GM23248 (cell line): Measurements from ENCODE around the gene IGF2BP3. TPM values are rescaled to one million over a fixed set of nuclear protein-coding genes. Genes with fewer than 3 reads are reported as not detected.

Source experiments
- DNase-seq: peaks from one replicate; pipeline ENCODE4 v3.0.0-alpha.2; 2015
- H2AFZ ChIP-seq: fragments of 200-600 bp; sonication (generic); 2 replicates; pipeline ENCODE4 v1.6.1; 2016; ENCODE audit warnings: antibody characterized with exemption
- H3F3A ChIP-seq: fragments of 200-600 bp; sonication (generic); 2 replicates; pipeline ENCODE4 v1.6.1; 2016; ENCODE audit warnings: mild to moderate bottlenecking, antibody characterized with exemption, mixed run types; ENCODE audit not compliant: insufficient read depth
- H3K27ac ChIP-seq: fragments of 200-600 bp; sonication (generic); 2 replicates; pipeline ENCODE4 v1.5.1; 2016; ENCODE audit warnings: mild to moderate bottlenecking
- H3K27me3 ChIP-seq: fragments of 200-600 bp; sonication (generic); replicated peaks from 2 replicates; pipeline ENCODE4 v1.6.1; 2016; ENCODE audit warnings: mild to moderate bottlenecking; ENCODE audit not compliant: insufficient read depth
- H3K36me3 ChIP-seq: fragments of 200-600 bp; sonication (generic); 2 replicates; pipeline ENCODE4 v1.6.1; 2016; ENCODE audit warnings: low read depth, mild to moderate bottlenecking
- H3K4me1 ChIP-seq: fragments of 200-600 bp; sonication (generic); 2 replicates; pipeline ENCODE4 v1.6.1; 2016; ENCODE audit warnings: mild to moderate bottlenecking; ENCODE audit not compliant: insufficient read depth
- H3K4me2 ChIP-seq: fragments of 200-600 bp; sonication (generic); one replicate; pipeline ENCODE4 v1.6.1; 2016; ENCODE audit warnings: mild to moderate bottlenecking; ENCODE audit not compliant: unreplicated experiment
- H3K4me3 ChIP-seq: fragments of 200-600 bp; sonication (generic); 2 replicates; pipeline ENCODE4 v1.5.1; 2016; ENCODE audit warnings: mild to moderate bottlenecking
- H3K79me2 ChIP-seq: fragments of 200-600 bp; sonication (generic); 2 replicates; pipeline ENCODE4 v1.6.1; 2016; ENCODE audit warnings: mild to moderate bottlenecking; ENCODE audit not compliant: insufficient read depth
- H3K9ac ChIP-seq: fragments of 200-600 bp; sonication (generic); 2 replicates; pipeline ENCODE4 v1.6.1; 2016; ENCODE audit warnings: mild to moderate bottlenecking
- H3K9me2 ChIP-seq: fragments of 200-600 bp; sonication (generic); 2 replicates; pipeline ENCODE4 v1.6.1; 2016; ENCODE audit warnings: mixed run types, mild to moderate bottlenecking, moderate library complexity; ENCODE audit not compliant: insufficient read depth
- H3K9me3 ChIP-seq: fragments of 200-600 bp; sonication (generic); one replicate; pipeline ENCODE4 v1.6.1; 2017; ENCODE audit warnings: low read depth
- H4K20me1 ChIP-seq: fragments of 200-600 bp; sonication (generic); 2 replicates; pipeline ENCODE4 v1.6.0; 2016; ENCODE audit not compliant: insufficient read depth
- EZH2 ChIP-seq: fragments of 200-600 bp; sonication (generic); IDR thresholded peaks from 2 replicates; pipeline ENCODE4 v1.6.1; 2018; ENCODE audit warnings: antibody characterized with exemption, mild to moderate bottlenecking; ENCODE audit not compliant: insufficient read depth, poor library complexity, severe bottlenecking
- EZH2phosphoT487 ChIP-seq: fragments of 200-600 bp; sonication (generic); IDR thresholded peaks from 2 replicates; pipeline ENCODE4 v1.6.1; 2018; ENCODE audit warnings: antibody characterized with exemption, moderate library complexity, mild to moderate bottlenecking, low read depth; ENCODE audit not compliant: insufficient read depth
- WGBS, 2 experiments: methylation state at CpG; one replicate each; pipeline ENCODE4 v1.1.6; 2015 to 2017; ENCODE audit warnings: low lambda C conversion rate in 2 of 2, low coverage in 1 of 2; ENCODE audit errors: missing lambda C conversion rate in 2 of 2; 5-methylcytosine and 5-hydroxymethylcytosine counted together
- in situ Hi-C: fragments of 300-500 bp; cut with MboI; formaldehyde crosslinking; loops from 2 replicates; pipeline ENCODE4 v1.15.0; 2020
- polyA plus RNA-seq: library from polyadenylated mRNA; unstranded; fragments of >200 nt; fragmentation: Nextera tagmentation; extraction: Ambion mirVana; gene quantifications from 2 replicates; pipeline ENCODE4 v1.2.1, GENCODE V29; 2016
- total RNA-seq: library from RNA; depleted of rRNA; stranded (reverse); fragments of >200 nt; shearing (Covaris generic); gene quantifications from 2 replicates; pipeline ENCODE4 v1.2.3, GENCODE V29; 2014

Gene IGF2BP3
- total and polyA plus RNA-seq, 2 experiments from 2014 or later: 7.6 to 18.2 TPM

DNA sequence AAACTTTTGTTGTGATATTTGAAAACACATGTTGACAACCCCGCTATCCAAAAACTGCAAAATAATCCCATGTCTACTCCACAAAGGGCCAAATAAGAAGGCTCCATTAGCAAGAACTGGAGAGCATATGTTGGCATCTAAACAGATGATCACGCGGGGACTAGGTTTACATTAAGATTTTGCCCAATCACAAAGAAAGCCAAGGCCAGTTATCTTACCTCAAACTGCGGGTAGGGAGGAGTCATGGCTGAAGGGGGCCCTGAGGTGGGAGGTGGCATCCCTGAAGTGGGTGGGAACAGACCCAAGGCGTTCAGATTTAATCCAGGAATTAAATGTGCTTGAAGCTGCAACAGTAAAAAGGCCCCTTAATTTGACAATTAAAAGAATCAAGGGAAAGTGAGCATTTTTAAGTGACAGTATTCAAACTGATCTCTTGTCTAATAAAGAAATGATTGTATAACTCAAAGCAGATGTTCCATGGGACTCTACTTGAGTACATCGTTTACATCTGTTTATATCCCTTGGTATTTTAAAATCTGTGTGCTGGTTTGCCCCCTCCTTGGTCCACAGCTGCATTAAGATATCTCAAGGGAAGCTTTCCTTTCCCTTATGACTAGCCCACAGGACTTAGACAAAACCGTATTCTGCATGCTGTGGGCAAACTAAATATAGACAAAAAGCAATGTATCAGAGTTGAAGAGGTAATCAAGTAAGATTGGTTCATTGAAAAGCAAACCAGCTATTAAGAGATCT, 128.3 kb downstream of the IGF2BP3 start:
- Histone ChIP-seq H3K36me3 (peaks cover 37% of the 10 kb centered on the region; the same call in 1 of the 2 replicates), H3F3A (peaks cover 20% of the 10 kb centered on the region), H3K4me1 (peaks cover 17% of the 10 kb centered on the region), H3K9me2 (no peaks in the 10 kb centered on the region), H2AFZ (no peak overlapping the region), H4K20me1 (no peaks in the 10 kb centered on the region), H3K27me3 (no peaks in the 10 kb centered on the region), H3K79me2 (peaks cover 11% of the 10 kb centered on the region; the same call in 1 of the 2 replicates), H3K9me3 (no peaks in the 10 kb centered on the region), H3K27ac (no peak overlapping the region), H3K9ac (no peak overlapping the region), H3K4me3 (no peak overlapping the region), H3K4me2 (no peak overlapping the region)
- TF ChIP-seq EZH2: no peak
- TF ChIP-seq EZH2phosphoT487: no peak
- in situ Hi-C loops: no loop called here
- 76 to 86% methylated on average over 7 of the region's 7 CpGs for WGBS, 2 experiments
- DNase-seq: no peak

DNA sequence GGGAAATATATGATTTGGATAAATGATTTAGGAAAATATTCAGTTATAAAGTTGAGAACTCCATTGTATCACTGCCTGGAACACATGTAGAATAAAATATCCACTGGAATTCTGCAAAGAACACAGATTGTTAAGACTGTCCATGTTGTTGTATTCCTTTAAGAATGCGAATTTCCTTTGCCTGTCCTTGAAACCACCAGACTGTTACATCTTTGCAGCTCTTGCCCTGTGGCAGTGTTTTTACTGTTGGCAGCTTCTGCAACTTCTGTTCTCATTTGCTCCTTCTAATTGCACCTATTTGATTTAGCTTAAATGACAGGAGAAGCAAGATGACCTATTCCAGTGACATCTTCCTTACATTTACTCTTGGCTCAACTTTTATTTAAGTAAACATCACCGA, 131.4 kb downstream of the IGF2BP3 start:
- DNase-seq: no peak
- in situ Hi-C loops: no loop called here
- Histone ChIP-seq H3K27me3 (no peaks in the 10 kb centered on the region), H3K27ac (no peak overlapping the region), H3K4me1 (peaks cover 25% of the 10 kb centered on the region), H3K4me3 (no peak overlapping the region), H3K9ac (no peak overlapping the region), H3K9me2 (no peaks in the 10 kb centered on the region), H3F3A (peaks cover 22% of the 10 kb centered on the region), H3K36me3 (peaks cover 28% of the 10 kb centered on the region; the same call in 1 of the 2 replicates), H3K9me3 (no peaks in the 10 kb centered on the region), H2AFZ (no peak overlapping the region), H3K79me2 (no peaks in the 10 kb centered on the region), H4K20me1 (no peaks in the 10 kb centered on the region), H3K4me2 (no peak overlapping the region)
- TF ChIP-seq EZH2 (no peak), EZH2phosphoT487 (no peak)
- 93 to 98% methylated on average over 2 of the region's 2 CpGs for WGBS, 2 experiments

DNA sequence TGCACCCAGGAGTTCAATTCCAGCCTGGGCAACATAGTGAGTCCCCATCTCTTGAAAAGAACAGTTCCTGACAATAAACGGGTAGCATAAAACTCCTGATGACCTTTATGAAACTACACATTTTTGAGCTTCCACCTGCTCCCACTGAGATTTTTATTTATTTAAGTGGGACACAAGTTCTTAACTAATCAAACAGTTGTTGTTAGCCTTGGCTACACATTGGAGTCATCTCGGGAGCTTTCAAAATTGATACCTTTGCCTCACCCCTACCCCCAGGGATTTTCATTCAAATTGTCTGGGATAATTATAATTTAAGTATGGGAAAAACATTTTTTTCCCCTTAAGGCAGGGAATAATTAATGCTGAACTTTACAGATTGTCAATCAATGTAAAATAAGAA, 131.9 kb downstream of the IGF2BP3 start:
- no peak for DNase-seq
- Histone ChIP-seq H4K20me1 (no peaks in the 10 kb centered on the region), H3K9ac (no peak overlapping the region), H3K4me1 (peaks cover 24% of the 10 kb centered on the region), H3K9me3 (no peaks in the 10 kb centered on the region), H3K27me3 (no peaks in the 10 kb centered on the region), H2AFZ (no peak overlapping the region), H3K4me3 (no peak overlapping the region), H3K9me2 (no peaks in the 10 kb centered on the region), H3F3A (peaks cover 22% of the 10 kb centered on the region), H3K36me3 (peaks cover 25% of the 10 kb centered on the region; the same call in 1 of the 2 replicates), H3K79me2 (no peaks in the 10 kb centered on the region), H3K27ac (no peak overlapping the region), H3K4me2 (no peak overlapping the region)
- in situ Hi-C loops: no loop called here
- 96 to 99% methylated on average over 2 of the region's 2 CpGs for WGBS, 2 experiments
- TF ChIP-seq EZH2phosphoT487 (no peak), EZH2 (no peak)

DNA sequence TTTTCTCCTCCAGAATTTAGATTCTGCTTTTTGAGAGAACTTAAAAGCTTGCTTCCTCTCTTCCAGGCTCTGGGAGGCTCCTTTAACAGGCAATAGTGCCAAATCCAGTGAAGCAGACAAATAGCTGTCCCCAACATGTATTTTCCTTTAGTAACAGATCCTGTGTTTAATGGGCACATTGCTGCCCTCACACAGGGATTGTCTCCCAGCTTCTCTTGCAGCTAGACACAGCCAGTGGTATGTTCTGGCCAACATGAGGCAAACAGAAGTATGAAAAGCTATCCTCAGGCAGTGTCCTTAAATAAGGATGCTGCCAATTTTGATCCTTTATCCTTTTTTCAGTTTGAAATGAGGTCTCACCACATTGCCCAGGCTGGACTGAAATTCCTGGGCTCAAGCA, 132.9 kb downstream of the IGF2BP3 start:
- H3K9me2 ChIP-seq: no peaks in the 10 kb centered on the region
- peaks cover 32% of the 10 kb centered on the region for H3F3A ChIP-seq
- DNase-seq: no peak
- peaks cover 33% of the 10 kb centered on the region for H3K4me1 ChIP-seq
- no peak overlapping the region for H3K4me2 ChIP-seq
- no peak overlapping the region for H2AFZ ChIP-seq
- no peaks in the 10 kb centered on the region for H3K79me2 ChIP-seq
- no peak overlapping the region for H3K27ac ChIP-seq
- H3K9me3 ChIP-seq: no peaks in the 10 kb centered on the region
- H3K9ac ChIP-seq: no peak overlapping the region
- H3K27me3 ChIP-seq: no peaks in the 10 kb centered on the region
- H4K20me1 ChIP-seq: no peaks in the 10 kb centered on the region
- no peak overlapping the region for H3K4me3 ChIP-seq
- peaks cover 16% of the 10 kb centered on the region; the same call in 1 of the 2 replicates for H3K36me3 ChIP-seq
- in situ Hi-C loops: no loop called here
- TF ChIP-seq EZH2phosphoT487 (no peak), EZH2 (no peak)
